K562 treated with DMSO at 1 percent for 12 hours (cell line): ENCODE data around the gene ZNF200. TPM values are rescaled to one million over a fixed set of nuclear protein-coding genes. Genes with fewer than 3 reads are reported as not detected.

Experiments used
- total RNA-seq: library from RNA; unstranded; fragments of 300-600 nt; gene quantifications from 2 replicates; pipeline ENCODE4 v1.2.3, GENCODE V29; 2022; ENCODE audit not compliant: insufficient read depth

The ZNF200 gene
- total RNA-seq = 6.1 and 9.9 TPM in 2 replicates

GRCh38 chr16:3234857-3235561 lies at the start of gene ZNF200:
ZNF200 (minus strand) TSS chr16:3235158; CDS start chr16:3233755, 1,403 bp downstream.

DNA sequence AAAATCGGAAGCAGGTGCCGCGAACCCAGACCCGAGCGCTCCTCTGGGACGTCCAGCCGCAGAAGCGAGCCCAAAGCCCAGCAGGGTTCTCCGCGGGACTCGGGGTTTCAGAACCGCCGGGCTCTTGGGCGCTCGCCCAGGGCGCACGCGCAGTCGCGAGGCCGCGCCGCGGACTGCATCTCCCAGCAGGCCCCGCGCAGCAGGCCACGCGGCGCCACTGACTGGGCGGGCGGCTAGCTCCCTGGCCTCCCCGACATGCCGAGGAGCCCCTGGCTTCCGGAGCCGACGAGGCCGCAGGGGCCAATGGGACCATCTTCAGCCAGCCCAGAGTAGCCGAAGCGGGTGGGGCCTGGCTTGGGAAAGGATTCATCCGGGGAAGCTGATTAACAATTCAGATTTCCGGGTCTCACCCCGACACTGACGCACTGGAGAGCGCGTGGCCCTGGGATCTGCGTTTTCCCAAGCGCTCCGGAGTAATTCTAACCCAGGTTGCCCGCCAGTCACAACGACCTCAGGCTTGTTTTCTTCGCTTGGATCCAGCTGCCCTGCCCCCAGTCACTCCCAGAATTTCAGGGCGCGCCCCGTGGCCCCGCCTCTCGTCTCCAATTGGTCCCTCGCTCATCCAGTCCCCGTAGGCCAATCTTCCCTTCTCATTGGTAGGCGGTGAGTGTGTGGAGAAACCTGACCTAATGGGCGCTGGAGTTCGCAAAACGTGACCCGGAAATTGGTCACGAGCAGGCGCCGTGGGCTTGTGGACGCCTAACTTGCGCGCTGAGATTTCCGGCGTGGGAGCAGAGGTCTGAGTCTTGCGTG lies 48.0 kb upstream of the ZNF200 start, which contains the start of gene ZNF263:
Gene ZNF263 (plus strand): TSS at position 762 of the 813 bp plus-strand sequence. CDS start 328 bp downstream, outside the sequence.

DNA sequence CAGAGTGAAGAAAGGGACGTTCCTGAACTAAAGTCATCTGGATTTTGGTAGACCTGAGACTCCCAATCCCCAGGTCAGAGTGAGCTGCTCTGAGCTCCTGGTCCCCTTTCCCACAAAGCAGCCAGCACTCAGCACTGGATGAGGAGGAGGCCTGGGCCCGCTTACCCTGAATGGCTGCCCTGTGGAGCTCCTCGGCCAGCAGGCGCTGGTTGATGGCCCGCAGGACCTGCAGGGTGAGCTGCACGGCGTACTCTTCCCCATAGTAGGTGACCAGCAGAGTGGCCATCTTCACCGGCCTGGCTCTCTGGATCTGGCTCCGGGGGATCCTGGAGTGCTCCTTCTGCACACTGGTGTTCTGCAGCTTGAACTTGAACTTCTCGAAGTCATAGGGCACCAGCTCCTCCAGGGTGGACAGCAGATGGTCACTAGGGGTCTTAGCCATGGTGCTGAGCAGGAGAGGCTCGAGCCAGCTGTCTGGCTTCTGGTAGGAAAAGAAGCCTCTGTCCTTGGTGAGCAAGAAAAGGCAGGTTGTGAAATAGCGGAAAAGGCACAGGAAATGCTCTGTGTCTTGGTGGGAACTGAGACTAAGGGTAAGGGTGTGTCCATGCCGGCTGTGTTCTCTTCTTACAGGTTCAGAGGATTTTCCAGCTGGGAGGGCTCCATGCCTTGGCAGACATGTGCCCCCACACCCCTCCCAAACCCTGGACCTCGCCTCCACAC lies 21.3 kb upstream of the ZNF200 start, which contains the start of gene MEFV:
Gene MEFV (minus strand): TSS at position 488 of the 720 bp plus-strand sequence. CDS start 46 bp downstream, at position 442.

GRCh38 chr16:3187798-3188674 lies 46.9 kb downstream of the ZNF200 start, which contains the start of gene OR1F1:
OR1F1 (plus strand) TSS chr16:3188204.

Other genes starting within 250 kb of the ZNF200 start
- gene CLDN9, start 222.2 kb downstream of the ZNF200 start, total RNA-seq = 4.1 and 6.9 TPM in 2 replicates
- gene CLDN6, start 217.0 kb downstream of the ZNF200 start, total RNA-seq = not detected in 2 replicates
- 33.0 and 33.7 TPM in 2 replicates for gene TNFRSF12A, start 214.8 kb downstream of the ZNF200 start, total RNA-seq
- gene HCFC1R1, start 211.2 kb downstream of the ZNF200 start, total RNA-seq = 26.3 and 32.4 TPM in 2 replicates
- gene THOC6, start 211.1 kb downstream of the ZNF200 start, total RNA-seq = 32.1 and 41.7 TPM in 2 replicates
- not detected in 2 replicates for gene BICDL2, start 198.2 kb downstream of the ZNF200 start, total RNA-seq
- not detected in 2 replicates for gene MMP25, start 188.6 kb downstream of the ZNF200 start, total RNA-seq
- 10.0 and 14.9 TPM in 2 replicates for gene IL32, start 169.5 kb downstream of the ZNF200 start, total RNA-seq
- gene ZSCAN10, start 135.9 kb downstream of the ZNF200 start, total RNA-seq = not detected in 2 replicates
- gene ZNF205, start 122.6 kb downstream of the ZNF200 start, total RNA-seq = 22.5 and 22.7 TPM in 2 replicates
- 10.6 and 22.0 TPM in 2 replicates for gene ZNF213, start 100.1 kb downstream of the ZNF200 start, total RNA-seq
- gene OR1F1, start 47.0 kb downstream of the ZNF200 start, total RNA-seq = not detected in 2 replicates
- gene MEFV, start 21.5 kb upstream of the ZNF200 start, total RNA-seq = not detected in 2 replicates
- 36.1 and 40.4 TPM in 2 replicates for gene ZNF263, start 48.3 kb upstream of the ZNF200 start, total RNA-seq
- 1.2 and 3.8 TPM in 2 replicates for gene TIGD7, start 70.3 kb upstream of the ZNF200 start, total RNA-seq
- gene ZNF75A, start 70.3 kb upstream of the ZNF200 start, total RNA-seq = 4.2 and 10.1 TPM in 2 replicates
- not detected in 2 replicates for gene OR2C1, start 120.7 kb upstream of the ZNF200 start, total RNA-seq
- gene ZSCAN32, start 165.8 kb upstream of the ZNF200 start, total RNA-seq = 6.8 and 15.8 TPM in 2 replicates
- gene ZNF174, start 166.1 kb upstream of the ZNF200 start, total RNA-seq = 13.1 and 21.1 TPM in 2 replicates
- gene ZNF597, start 208.3 kb upstream of the ZNF200 start, total RNA-seq = 0.47 TPM in 1 of 2 replicates, not detected in the other
- gene NAA60, start 208.5 kb upstream of the ZNF200 start, total RNA-seq = 36.0 and 48.2 TPM in 2 replicates